ENCODE results near the gene GPHN. TPM values are rescaled to one million over a fixed set of nuclear protein-coding genes. Genes with fewer than 3 reads are reported as not detected.
A peak's percentile ranks its signal among the peaks of the same experiment; 100 is the strongest.
"Not testable (repeated sequence)": the region's sequence is repeated elsewhere in the genome, so short reads cannot be mapped to it uniquely, and the experiment has no call there.

The GPHN gene
- total RNA-seq, 1 donor from 2014 or later: 12.4 TPM

GRCh38 chr14:66708267-66708666 is 200.3 kb downstream of the GPHN start:
- H3K4me3 Mint-ChIP-seq (ENCODE audit: unreplicated experiment): no peak overlapping the region
- no peak for TF ChIP-seq CTCF (IDR thresholded peaks at IDR 0.05)
- H3K27ac Mint-ChIP-seq (ENCODE audit: unreplicated experiment): no peak overlapping the region
- H3K36me3 Mint-ChIP-seq (ENCODE audit: low read depth): peaks cover 6% of the 10 kb centered on the region
- no peak for DNase-seq (ENCODE audit: low spot score)
- H3K27me3 Mint-ChIP-seq (ENCODE audit: low read depth): no peaks in the 10 kb centered on the region
- H3K9me3 Mint-ChIP-seq (ENCODE audit: low read depth): peaks cover 45% of the 10 kb centered on the region
- peaks cover 20% of the 10 kb centered on the region for H3K4me1 Mint-ChIP-seq (ENCODE audit: low read depth)

GRCh38 chr14:66709291-66709690 is 201.3 kb downstream of the GPHN start:
- no peak overlapping the region for H3K4me3 Mint-ChIP-seq (ENCODE audit: unreplicated experiment)
- DNase-seq (ENCODE audit: low spot score): no peak

GRCh38 chr14:66714291-66714690 is 206.3 kb downstream of the GPHN start:
- peaks cover 16% of the 10 kb centered on the region for H3K9me3 Mint-ChIP-seq (ENCODE audit: low read depth)
- H3K4me1 Mint-ChIP-seq (ENCODE audit: low read depth); H3K27ac Mint-ChIP-seq (ENCODE audit: unreplicated experiment); DNase-seq (ENCODE audit: low spot score); H3K4me3 Mint-ChIP-seq (ENCODE audit: unreplicated experiment); H3K27me3 Mint-ChIP-seq (ENCODE audit: low read depth); H3K36me3 Mint-ChIP-seq (ENCODE audit: low read depth): not testable (repeated sequence)

More at GRCh38 chr14:66709291-66709690, 201.3 kb downstream of the GPHN start:
- no peak for TF ChIP-seq CTCF (IDR thresholded peaks at IDR 0.05)
- H3K27ac Mint-ChIP-seq (ENCODE audit: unreplicated experiment): peak overlapping the region; percentile 10
- peaks cover 20% of the 10 kb centered on the region for H3K4me1 Mint-ChIP-seq (ENCODE audit: low read depth)
- peaks cover 8% of the 10 kb centered on the region for H3K36me3 Mint-ChIP-seq (ENCODE audit: low read depth)
- H3K27me3 Mint-ChIP-seq (ENCODE audit: low read depth): no peaks in the 10 kb centered on the region
- H3K9me3 Mint-ChIP-seq (ENCODE audit: low read depth): peaks cover 42% of the 10 kb centered on the region

GRCh38 chr14:66715313-66715712 is 207.4 kb downstream of the GPHN start:
- not testable (repeated sequence) for H3K27me3 Mint-ChIP-seq (ENCODE audit: low read depth); DNase-seq (ENCODE audit: low spot score)

GRCh38 chr14:66716227-66716626 is 208.3 kb downstream of the GPHN start:
- no peak for DNase-seq (ENCODE audit: low spot score)
- Mint-ChIP-seq H3K4me3 (ENCODE audit: unreplicated experiment) (no peak overlapping the region), H3K9me3 (ENCODE audit: low read depth) (peaks cover 16% of the 10 kb centered on the region), H3K27ac (ENCODE audit: unreplicated experiment) (no peak overlapping the region), H3K4me1 (ENCODE audit: low read depth) (no peaks in the 10 kb centered on the region), H3K27me3 (ENCODE audit: low read depth) (no peaks in the 10 kb centered on the region), H3K36me3 (ENCODE audit: low read depth) (peaks cover 5% of the 10 kb centered on the region)
- no peak for TF ChIP-seq CTCF (IDR thresholded peaks at IDR 0.05)

More at GRCh38 chr14:66715313-66715712, 207.4 kb downstream of the GPHN start:
- not testable (repeated sequence) for H3K4me1 Mint-ChIP-seq (ENCODE audit: low read depth); H3K4me3 Mint-ChIP-seq (ENCODE audit: unreplicated experiment); H3K27ac Mint-ChIP-seq (ENCODE audit: unreplicated experiment); H3K36me3 Mint-ChIP-seq (ENCODE audit: low read depth)
- H3K9me3 Mint-ChIP-seq (ENCODE audit: low read depth): peaks cover 16% of the 10 kb centered on the region

- no peak for DNase-seq (ENCODE audit: low spot score)
- Mint-ChIP-seq H3K36me3 (ENCODE audit: low read depth) (peaks cover 5% of the 10 kb centered on the region), H3K9me3 (ENCODE audit: low read depth) (peaks cover 9% of the 10 kb centered on the region), H3K4me3 (ENCODE audit: unreplicated experiment) (no peak overlapping the region), H3K27me3 (ENCODE audit: low read depth) (no peaks in the 10 kb centered on the region), H3K4me1 (ENCODE audit: low read depth) (no peaks in the 10 kb centered on the region), H3K27ac (ENCODE audit: unreplicated experiment) (no peak overlapping the region)
- no peak for TF ChIP-seq CTCF (IDR thresholded peaks at IDR 0.05)
Measured at GRCh38 chr14:66717561-66718140, 209.7 kb downstream of the GPHN start.
